Measurements from ENCODE around the gene ARHGAP26.

Gene ARHGAP26

DNA sequence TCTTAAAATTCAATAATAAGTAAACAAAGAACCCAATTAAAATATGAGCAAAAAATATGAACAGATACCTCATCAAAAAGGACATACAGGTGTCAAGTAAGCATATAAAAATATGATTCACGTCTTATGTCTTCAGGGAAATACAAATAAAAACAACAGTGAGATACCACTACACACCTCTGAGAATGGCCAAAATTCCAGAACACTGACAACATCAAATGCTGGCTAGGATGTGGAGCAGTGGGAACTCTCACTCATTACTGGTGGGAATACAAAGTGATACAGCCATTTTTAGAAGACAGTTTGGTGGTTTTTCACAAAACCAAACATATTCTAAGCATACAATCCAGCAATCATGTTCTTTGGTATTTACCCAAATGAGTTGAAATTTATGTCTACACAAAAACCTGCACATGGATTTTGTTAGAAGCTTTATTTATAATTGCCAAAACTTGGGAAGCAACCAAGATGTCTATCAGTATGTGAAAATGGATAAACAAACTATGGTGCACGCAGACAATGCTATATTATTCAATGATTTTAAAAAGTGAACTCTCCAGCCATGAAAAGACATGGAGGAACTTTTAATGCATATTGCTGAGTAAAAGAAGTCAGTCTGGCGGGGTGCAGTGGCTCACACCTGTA lies 381.0 kb downstream of the ARHGAP26 start:
- no peak overlapping the region for H3K4me3 ChIP-seq (IDR thresholded peaks at IDR 0.05; ENCODE audit: insufficient read depth, low read depth, low read length)

GRCh38 chr5:143152445-143152844 lies 382.3 kb downstream of the ARHGAP26 start:
- Histone ChIP-seq H3K4me2 (peak overlapping the region; percentile 3; the same call in 1 of the 2 replicates), H3K4me3 (IDR thresholded peaks at IDR 0.05; ENCODE audit: insufficient read depth, low read depth, low read length) (no peak overlapping the region)
- TF ChIP-seq, protein P1, sequence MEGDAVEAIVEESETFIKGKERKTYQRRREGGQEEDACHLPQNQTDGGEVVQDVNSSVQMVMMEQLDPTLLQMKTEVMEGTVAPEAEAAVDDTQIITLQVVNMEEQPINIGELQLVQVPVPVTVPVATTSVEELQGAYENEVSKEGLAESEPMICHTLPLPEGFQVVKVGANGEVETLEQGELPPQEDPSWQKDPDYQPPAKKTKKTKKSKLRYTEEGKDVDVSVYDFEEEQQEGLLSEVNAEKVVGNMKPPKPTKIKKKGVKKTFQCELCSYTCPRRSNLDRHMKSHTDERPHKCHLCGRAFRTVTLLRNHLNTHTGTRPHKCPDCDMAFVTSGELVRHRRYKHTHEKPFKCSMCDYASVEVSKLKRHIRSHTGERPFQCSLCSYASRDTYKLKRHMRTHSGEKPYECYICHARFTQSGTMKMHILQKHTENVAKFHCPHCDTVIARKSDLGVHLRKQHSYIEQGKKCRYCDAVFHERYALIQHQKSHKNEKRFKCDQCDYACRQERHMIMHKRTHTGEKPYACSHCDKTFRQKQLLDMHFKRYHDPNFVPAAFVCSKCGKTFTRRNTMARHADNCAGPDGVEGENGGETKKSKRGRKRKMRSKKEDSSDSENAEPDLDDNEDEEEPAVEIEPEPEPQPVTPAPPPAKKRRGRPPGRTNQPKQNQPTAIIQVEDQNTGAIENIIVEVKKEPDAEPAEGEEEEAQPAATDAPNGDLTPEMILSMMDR (conservative IDR thresholded peaks at IDR 0.05; ENCODE audit: low read depth, low read length) = no peak

More for the DNA sequence above, 381.0 kb downstream of the ARHGAP26 start:
- TF ChIP-seq, protein P1 (conservative IDR thresholded peaks at IDR 0.05; ENCODE audit: low read depth, low read length) = no peak
- H3K79me2 ChIP-seq (ENCODE audit: insufficient read depth, low read depth) = no peaks in the 10 kb centered on the region
- H3K4me1 ChIP-seq (ENCODE audit: low read depth, poor library complexity, severe bottlenecking) = peaks cover 36% of the 10 kb centered on the region
- H3K27ac ChIP-seq = no peak overlapping the region
- H3K4me2 ChIP-seq = no peak overlapping the region
- H3K36me3 ChIP-seq (ENCODE audit: insufficient read depth) = no peaks in the 10 kb centered on the region
- no peak overlapping the region for H2AFZ ChIP-seq (ENCODE audit: low read depth)
- no peaks in the 10 kb centered on the region for H3K27me3 ChIP-seq (ENCODE audit: insufficient read depth, low read depth)
- no peaks in the 10 kb centered on the region for H4K20me1 ChIP-seq (ENCODE audit: insufficient read depth)
- H3K9ac ChIP-seq = no peak overlapping the region

DNA sequence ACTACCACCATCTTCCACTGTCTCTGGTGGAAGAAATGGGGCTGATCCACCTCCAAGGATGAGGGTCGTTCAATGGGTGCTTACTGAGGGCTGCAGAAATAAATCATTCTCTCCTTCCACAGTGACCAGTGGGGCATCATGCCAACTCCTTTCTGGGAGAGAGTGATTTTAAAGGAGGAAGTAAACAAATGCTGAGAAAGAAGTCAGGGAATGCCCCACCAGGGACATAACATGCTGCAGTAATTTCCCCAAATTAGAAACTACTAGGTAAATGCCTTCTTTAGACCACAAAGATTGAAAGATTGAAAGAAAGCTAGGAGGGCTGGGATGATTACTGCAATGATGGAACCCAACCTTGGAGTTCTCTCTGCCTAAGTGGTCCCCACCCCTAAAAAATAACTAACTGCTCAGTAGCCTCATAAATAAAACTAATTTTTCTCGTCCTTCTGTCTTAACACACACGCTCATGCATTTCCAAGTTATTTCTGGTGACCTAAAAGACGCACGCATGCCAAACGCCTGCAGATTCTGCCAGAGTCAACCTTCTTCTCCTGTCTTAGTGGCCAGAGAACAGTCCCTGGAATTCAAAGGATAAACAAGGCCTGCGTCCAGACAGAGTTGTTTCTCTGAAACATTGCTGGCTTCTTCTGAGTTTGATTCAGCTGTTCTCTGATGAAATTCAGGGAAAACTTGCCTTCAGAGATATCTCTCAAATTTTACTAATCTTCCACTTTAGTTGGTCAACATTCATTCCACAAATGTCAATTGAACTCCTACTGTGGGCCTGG lies 383.3 kb downstream of the ARHGAP26 start:
- H3K36me3 ChIP-seq (ENCODE audit: insufficient read depth) = no peaks in the 10 kb centered on the region
- TF ChIP-seq, protein P1 (conservative IDR thresholded peaks at IDR 0.05; ENCODE audit: low read depth, low read length) = no peak

More at GRCh38 chr5:143152445-143152844, 382.3 kb downstream of the ARHGAP26 start:
- H3K4me1 ChIP-seq (ENCODE audit: low read depth, poor library complexity, severe bottlenecking) = peaks cover 37% of the 10 kb centered on the region
- H2AFZ ChIP-seq (ENCODE audit: low read depth) = no peak overlapping the region
- no peaks in the 10 kb centered on the region for H4K20me1 ChIP-seq (ENCODE audit: insufficient read depth)
- no peaks in the 10 kb centered on the region for H3K79me2 ChIP-seq (ENCODE audit: insufficient read depth, low read depth)
- H3K27me3 ChIP-seq (ENCODE audit: insufficient read depth, low read depth) = no peaks in the 10 kb centered on the region
- H3K9ac ChIP-seq = no peak overlapping the region
- H3K27ac ChIP-seq = no peak overlapping the region
- no peaks in the 10 kb centered on the region for H3K36me3 ChIP-seq (ENCODE audit: insufficient read depth)

GRCh38 chr5:143154510-143155370 lies 384.6 kb downstream of the ARHGAP26 start:
- Histone ChIP-seq H4K20me1 (ENCODE audit: insufficient read depth) (no peaks in the 10 kb centered on the region), H2AFZ (ENCODE audit: low read depth) (no peak overlapping the region), H3K4me2 (no peak overlapping the region), H3K36me3 (ENCODE audit: insufficient read depth) (no peaks in the 10 kb centered on the region), H3K9ac (no peak overlapping the region), H3K27ac (no peak overlapping the region), H3K27me3 (ENCODE audit: insufficient read depth, low read depth) (no peaks in the 10 kb centered on the region), H3K4me3 (IDR thresholded peaks at IDR 0.05; ENCODE audit: insufficient read depth, low read depth, low read length) (no peak overlapping the region), H3K4me1 (ENCODE audit: low read depth, poor library complexity, severe bottlenecking) (peaks cover 55% of the 10 kb centered on the region), H3K79me2 (ENCODE audit: insufficient read depth, low read depth) (peaks cover 4% of the 10 kb centered on the region; the same call in 1 of the 2 replicates)
- TF ChIP-seq, protein P1 (conservative IDR thresholded peaks at IDR 0.05; ENCODE audit: low read depth, low read length) = no peak

More for the DNA sequence above, 383.3 kb downstream of the ARHGAP26 start:
- Histone ChIP-seq H3K4me1 (ENCODE audit: low read depth, poor library complexity, severe bottlenecking) (peaks cover 46% of the 10 kb centered on the region), H3K9ac (no peak overlapping the region), H3K79me2 (ENCODE audit: insufficient read depth, low read depth) (peaks cover 4% of the 10 kb centered on the region; the same call in 1 of the 2 replicates), H2AFZ (ENCODE audit: low read depth) (no peak overlapping the region), H4K20me1 (ENCODE audit: insufficient read depth) (no peaks in the 10 kb centered on the region), H3K4me2 (no peak overlapping the region), H3K4me3 (IDR thresholded peaks at IDR 0.05; ENCODE audit: insufficient read depth, low read depth, low read length) (no peak overlapping the region), H3K27ac (no peak overlapping the region), H3K27me3 (ENCODE audit: insufficient read depth, low read depth) (no peaks in the 10 kb centered on the region)
